Prostate gland (tissue), 2 donors: Measurements from ENCODE around the gene CEP72. TPM values are rescaled to one million over a fixed set of nuclear protein-coding genes. Genes with fewer than 3 reads are reported as not detected.

Experiments used
- DNase-seq: peaks from one replicate; pipeline ENCODE4 v3.0.0-alpha.2; 2019; ENCODE audit warnings: low spot score
- H3K27ac ChIP-seq, 2 donors: fragments of 200-600 bp; sonication (generic); 2 replicates each; pipeline ENCODE4 v1.5.1; 2017 to 2019
- H3K27me3 ChIP-seq: fragments of 200-600 bp; sonication (generic); replicated peaks from 2 replicates; pipeline ENCODE4 v1.5.1; 2019; ENCODE audit not compliant: insufficient read depth
- H3K36me3 ChIP-seq, 2 donors: fragments of 200-600 bp; sonication (generic); 1 replicate in 1 of 2; 2 replicates in 1 of 2; pipeline versions ENCODE4 v1.5.1 to v1.8.1; 2017 to 2019
- H3K4me1 ChIP-seq: fragments of 200-600 bp; sonication (generic); replicated peaks from 2 replicates; pipeline ENCODE4 v1.5.1; 2019
- H3K4me3 ChIP-seq, 2 donors: fragments of 200-600 bp; sonication (generic); 2 replicates each; pipeline ENCODE4 v1.5.1; 2017 to 2019
- H3K9me3 ChIP-seq: fragments of 200-600 bp; sonication (generic); 2 replicates; pipeline ENCODE4 v1.5.1; 2017
- CTCF ChIP-seq, 4 experiments: fragments of 200-600 bp in 2 of 4; fragments of 450-650 bp in 2 of 4; sonication (generic) in 2 of 4; IDR thresholded peaks; 1 replicate in 3 of 4; 2 replicates in 1 of 4; pipeline ENCODE4 v1.5.1; 2016 to 2019; ENCODE audit warnings: antibody characterized with exemption in 4 of 4, mild to moderate bottlenecking in 2 of 4, moderate library complexity in 2 of 4
- POLR2A ChIP-seq: fragments of 450-650 bp; IDR thresholded peaks from one replicate; pipeline ENCODE4 v1.6.1; 2016; ENCODE audit warnings: antibody characterized with exemption, mild to moderate bottlenecking
- POLR2AphosphoS5 ChIP-seq: sonication (generic); formaldehyde crosslinking; IDR thresholded peaks from one replicate; pipeline ENCODE4 v1.6.1; 2017; ENCODE audit warnings: antibody characterized with exemption
- WGBS: methylation state at CpG from one replicate; pipeline ENCODE4 v1.1.5; 2018; 5-methylcytosine and 5-hydroxymethylcytosine counted together
- intact Hi-C: fragments of 100-400 bp; cut with DNase I; formaldehyde crosslinking; loops from one replicate; pipeline ENCODE4 v1.14.2; 2022
- total RNA-seq, 2 donors: library from RNA; depleted of rRNA; stranded (reverse); fragments of >200 nt; gene quantifications; one replicate each; pipeline ENCODE4 v1.1.0, GENCODE V29; 2016

The CEP72 gene
- total RNA-seq, 2 donors from 2014 or later, result 6.4 to 12.8 TPM

- no peak for DNase-seq
- Histone ChIP-seq H3K9me3 (no peaks in the 10 kb centered on the region), H3K27ac (no peak overlapping the region), H3K27me3 (no peaks in the 10 kb centered on the region), H3K4me3 (no peak overlapping the region), H3K4me1 (no peaks in the 10 kb centered on the region), H3K36me3 (peaks cover under 1 to 2% of the 10 kb centered on the region in 2 donors)
- no peak for TF ChIP-seq POLR2A
- no peak for TF ChIP-seq CTCF (IDR thresholded peaks at IDR 0.05)
- no peak for TF ChIP-seq POLR2AphosphoS5
- whole genome bisulfite sequencing, result 86% methylated on average over 30 of the region's 35 CpGs
- intact Hi-C loops, result no loop called here
These were observed 28.6 kb downstream of the CEP72 start for GRCh38 chr5:640461-641330.

- Histone ChIP-seq H3K27ac (no peak overlapping the region), H3K4me3 (no peak overlapping the region), H3K9me3 (no peaks in the 10 kb centered on the region), H3K36me3 (peaks cover 0 to 2% of the 10 kb centered on the region in 2 donors), H3K27me3 (no peaks in the 10 kb centered on the region), H3K4me1 (no peaks in the 10 kb centered on the region)
- no peak for DNase-seq
- TF ChIP-seq POLR2A (no peak), POLR2AphosphoS5 (no peak), CTCF (IDR thresholded peaks at IDR 0.05) (no peak)
- intact Hi-C loops, result no loop called here
- 85% methylated on average over 14 of the region's 14 CpGs for WGBS
These were observed 29.2 kb downstream of the CEP72 start for GRCh38 chr5:641331-641765.

GRCh38 chr5:642481-642880, 30.3 kb downstream of the CEP72 start:
- intact Hi-C loops, result no loop called here
- H3K36me3 ChIP-seq, result peaks cover 0 to 2% of the 10 kb centered on the region in 2 donors
- no peak for DNase-seq
- H3K4me3 ChIP-seq, result no peak overlapping the region
- TF ChIP-seq POLR2AphosphoS5 (no peak), CTCF (IDR thresholded peaks at IDR 0.05) (no peak), POLR2A (no peak)
- WGBS, result 92% methylated on average over 13 of the region's 14 CpGs
- no peaks in the 10 kb centered on the region for H3K9me3 ChIP-seq
- H3K27ac ChIP-seq, result no peak overlapping the region
- no peaks in the 10 kb centered on the region for H3K27me3 ChIP-seq
- H3K4me1 ChIP-seq, result no peaks in the 10 kb centered on the region

GRCh38 chr5:643351-643801, 31.2 kb downstream of the CEP72 start:
- TF ChIP-seq CTCF (IDR thresholded peaks at IDR 0.05) (no peak), POLR2AphosphoS5 (no peak), POLR2A (no peak)
- no peak overlapping the region for H3K27ac ChIP-seq
- intact Hi-C loops, result no loop called here
- no peak overlapping the region for H3K4me3 ChIP-seq
- H3K36me3 ChIP-seq, result no peaks in the 10 kb centered on the region
- 89% methylated on average over 21 of the region's 21 CpGs for WGBS
- no peaks in the 10 kb centered on the region for H3K27me3 ChIP-seq
- no peaks in the 10 kb centered on the region for H3K9me3 ChIP-seq
- H3K4me1 ChIP-seq, result no peaks in the 10 kb centered on the region
- DNase-seq, result no peak
